Adrenal gland (tissue), 12 donors: ENCODE data around the gene ZFAND5. TPM values are rescaled to one million over a fixed set of nuclear protein-coding genes. Genes with fewer than 3 reads are reported as not detected.

ENCODE experiments used
- DNase-seq, 7 donors: peaks; one replicate each; pipeline ENCODE4 v3.0.0-alpha.2; 2019 to 2020
- H3K27ac ChIP-seq, 5 donors: fragments of 200-600 bp; sonication (generic) in 4 of 5; 1 replicate in 3 of 5; 2 replicates in 2 of 5; pipeline versions ENCODE4 v1.5.1 to v1.8.0; 2016 to 2020; ENCODE audit warnings: mild to moderate bottlenecking in 1 of 5
- H3K27me3 ChIP-seq: fragments of 200-600 bp; 2 replicates; pipeline ENCODE4 v1.8.0; 2021
- H3K36me3 ChIP-seq, 2 donors: fragments of 200-600 bp; replicated peaks in 1 of 2; 1 replicate in 1 of 2; 2 replicates in 1 of 2; pipeline versions ENCODE4 v1.5.1 to v1.8.0; 2018 to 2022
- H3K4me1 ChIP-seq, 2 donors: fragments of 200-600 bp; replicated peaks in 1 of 2; 1 replicate in 1 of 2; 2 replicates in 1 of 2; pipeline versions ENCODE4 v1.5.1 to v1.8.0; 2018 to 2021
- H3K4me3 ChIP-seq, 4 donors: fragments of 200-600 bp; sonication (generic) in 3 of 4; one replicate each; pipeline ENCODE4 v1.5.1; 2016 to 2018
- H3K9me3 ChIP-seq, 3 donors: fragments of 200-600 bp; sonication (generic) in 1 of 3; replicated peaks in 1 of 3; 1 replicate in 2 of 3; 2 replicates in 1 of 3; pipeline versions ENCODE4 v1.5.1 to v1.8.0; 2016 to 2021
- POLR2A ChIP-seq, 2 donors: fragments of 450-650 bp; IDR thresholded peaks; one replicate each; pipeline ENCODE4 v1.6.1; 2017; ENCODE audit warnings: antibody characterized with exemption in 2 of 2, mild to moderate bottlenecking in 2 of 2, moderate library complexity in 1 of 2
- WGBS, 4 donors: extraction: QIAGEN DNeasy Blood & Tissue Kit in 2 of 4; methylation state at CpG; one replicate each; pipeline versions ENCODE4 v1.1.5 to v1.1.7; 2013 to 2017; 5-methylcytosine and 5-hydroxymethylcytosine counted together
- intact Hi-C, 2 donors: fragments of 100-400 bp; cut with DNase I; formaldehyde crosslinking; loops; one replicate each; pipeline versions ENCODE4 v1.14.1 to v1.15.0; 2022 to 2023
- polyA plus RNA-seq, 3 donors: library from polyadenylated mRNA; stranded (reverse); fragments of 200-250 nt in 2 of 3; fragments of 350-450 nt in 1 of 3; fragmentation: Illumina TruSeq in 1 of 3; extraction: RNeasy Lipid Tissue Mini Kit (QIAGEN cat#74804) in 1 of 3; gene quantifications; one replicate each; pipeline ENCODE4 v1.2.3, GENCODE V29; 2013 to 2014
- total RNA-seq, 9 donors: library from RNA; depleted of rRNA in 4 of 9; stranded (reverse); fragments of >200 nt in 4 of 9; fragments of 120-200 nt in 1 of 9; fragmentation: NEBNext Ultra II Directional in 1 of 9; extraction: Animal tissue kit (Norgen Biotek cat#: 25700) in 1 of 9; gene quantifications; one replicate each; pipeline versions ENCODE4 v1.1.0 to v1.2.4, GENCODE V29; 2013 to 2023
- TF ChIP-seq, protein P1 (sequence below), 6 experiments: fragments of 450-650 bp in 4 of 6; fragments of 200-600 bp in 2 of 6; sonication (generic) in 1 of 6; IDR thresholded peaks; 1 replicate in 5 of 6; 2 replicates in 1 of 6; pipeline versions ENCODE4 v1.5.1 to v1.8.0; 2016 to 2021; ENCODE audit warnings: antibody characterized with exemption in 6 of 6, mild to moderate bottlenecking in 2 of 6, moderate library complexity in 1 of 6
- donor health status: healthy with polysubstance abuse.
- donor health status: Bipolar disorder and iron deficiency.
- donor health status: DM: yes; HTN: yes; CAD: no.
- donor health status: DM: no; HTN: no; CAD: no.
- donor health status: DM: no; HTN: no; CAD: no.
- donor health status: DM: yes; HTN: yes; CAD: no.

The ZFAND5 gene
- total and polyA plus RNA-seq, 12 donors: 119 to 326 (median 193) TPM

DNA sequence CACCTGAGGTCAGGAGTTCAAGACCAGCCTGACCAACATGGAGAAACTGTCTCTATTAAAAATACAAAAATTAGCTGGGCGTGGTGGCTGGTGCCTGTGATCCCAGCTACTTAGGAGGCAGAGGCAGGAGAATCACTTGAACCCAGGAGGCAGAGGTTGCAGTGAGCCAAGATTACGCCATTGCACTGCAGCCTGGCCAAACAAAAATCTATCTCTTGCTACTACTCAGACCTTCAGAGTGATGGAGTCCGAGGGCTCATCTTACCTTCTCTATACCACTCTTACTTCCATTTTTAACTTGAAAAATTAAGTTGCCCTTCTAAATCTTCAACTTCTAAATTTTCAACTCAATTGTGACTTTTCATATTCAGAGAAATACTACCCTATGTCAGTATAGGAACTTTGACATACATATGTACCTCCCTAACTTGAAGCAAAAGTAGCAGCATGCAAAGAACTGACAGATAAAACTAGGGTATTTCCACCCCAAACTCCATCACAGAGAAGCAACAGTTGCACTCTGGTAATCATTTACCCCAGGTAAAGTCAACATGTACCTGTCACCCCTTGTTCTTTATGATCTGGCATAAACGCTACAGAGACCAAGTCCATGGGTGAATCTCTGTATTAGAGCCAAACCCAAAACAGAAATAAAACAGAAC is 11.4 kb downstream of the ZFAND5 start:
- 88 to 96% (median 94%) methylated on average over 4 of the region's 4 CpGs for WGBS, 4 donors
- Histone ChIP-seq H3K36me3 (peaks cover 0 to 62% of the 10 kb centered on the region in 2 donors), H3K27me3 (no peaks in the 10 kb centered on the region), H3K9me3 (no peaks in the 10 kb centered on the region), H3K4me1 (peaks cover 16 to 28% of the 10 kb centered on the region in 2 donors), H3K4me3 (no peak overlapping the region), H3K27ac (no peak overlapping the region)
- intact Hi-C loops: loop anchor here in 1 of 2 donors (10.0 kb wide), 1 partner anchor 241 kb away; no protein-coding TSS in a partner anchor
- TF ChIP-seq POLR2A (IDR thresholded peaks at IDR 0.05): peak in 1 of 2 donors; percentile 6
- TF ChIP-seq, protein P1, sequence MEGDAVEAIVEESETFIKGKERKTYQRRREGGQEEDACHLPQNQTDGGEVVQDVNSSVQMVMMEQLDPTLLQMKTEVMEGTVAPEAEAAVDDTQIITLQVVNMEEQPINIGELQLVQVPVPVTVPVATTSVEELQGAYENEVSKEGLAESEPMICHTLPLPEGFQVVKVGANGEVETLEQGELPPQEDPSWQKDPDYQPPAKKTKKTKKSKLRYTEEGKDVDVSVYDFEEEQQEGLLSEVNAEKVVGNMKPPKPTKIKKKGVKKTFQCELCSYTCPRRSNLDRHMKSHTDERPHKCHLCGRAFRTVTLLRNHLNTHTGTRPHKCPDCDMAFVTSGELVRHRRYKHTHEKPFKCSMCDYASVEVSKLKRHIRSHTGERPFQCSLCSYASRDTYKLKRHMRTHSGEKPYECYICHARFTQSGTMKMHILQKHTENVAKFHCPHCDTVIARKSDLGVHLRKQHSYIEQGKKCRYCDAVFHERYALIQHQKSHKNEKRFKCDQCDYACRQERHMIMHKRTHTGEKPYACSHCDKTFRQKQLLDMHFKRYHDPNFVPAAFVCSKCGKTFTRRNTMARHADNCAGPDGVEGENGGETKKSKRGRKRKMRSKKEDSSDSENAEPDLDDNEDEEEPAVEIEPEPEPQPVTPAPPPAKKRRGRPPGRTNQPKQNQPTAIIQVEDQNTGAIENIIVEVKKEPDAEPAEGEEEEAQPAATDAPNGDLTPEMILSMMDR (IDR thresholded peaks at IDR 0.05): no peak
- DNase-seq: no peak

DNA sequence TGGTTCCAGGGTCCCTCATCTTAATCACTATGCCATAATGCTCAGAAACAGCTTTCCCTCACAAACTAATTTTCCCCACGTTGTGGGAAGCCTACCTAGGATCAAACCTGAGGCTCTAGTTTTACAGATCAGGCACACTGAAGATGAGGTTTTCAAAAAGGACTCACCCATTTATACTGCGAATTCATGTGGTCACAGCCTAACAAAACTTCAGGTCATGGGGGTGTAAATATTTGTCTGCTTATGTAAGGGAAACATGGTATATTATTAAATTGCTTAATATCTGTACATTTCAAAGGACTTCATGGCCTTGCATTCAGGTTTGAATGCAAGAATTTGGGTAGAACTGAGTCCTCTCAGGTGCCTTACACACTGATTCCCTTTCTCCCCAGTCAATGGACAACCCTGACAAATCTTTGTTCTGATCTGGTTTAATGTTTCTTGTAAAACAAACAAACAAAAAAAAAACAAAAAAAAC is 12.1 kb downstream of the ZFAND5 start:
- intact Hi-C loops: loop anchor here in 1 of 2 donors (10.0 kb wide), 1 partner anchor 242 kb away; no protein-coding TSS in a partner anchor
- peaks cover 0 to 56% of the 10 kb centered on the region in 2 donors for H3K36me3 ChIP-seq
- DNase-seq: no peak
- no peak overlapping the region for H3K4me3 ChIP-seq
- no peaks in the 10 kb centered on the region for H3K9me3 ChIP-seq
- H3K27ac ChIP-seq: no peak overlapping the region
- TF ChIP-seq, protein P1 (IDR thresholded peaks at IDR 0.05): no peak
- TF ChIP-seq POLR2A (IDR thresholded peaks at IDR 0.05): peak in 1 of 2 donors; percentile 3
- WGBS, 4 donors: 66 to 73% (median 69%) methylated on average over 2 of the region's 2 CpGs
- no peaks in the 10 kb centered on the region for H3K27me3 ChIP-seq
- H3K4me1 ChIP-seq: peaks cover 10 to 22% of the 10 kb centered on the region in 2 donors

GRCh38 chr9:72351538-72352453 is 13.2 kb downstream of the ZFAND5 start:
- Histone ChIP-seq H3K27ac (no peak overlapping the region), H3K36me3 (peaks cover 0 to 47% of the 10 kb centered on the region in 2 donors), H3K9me3 (no peaks in the 10 kb centered on the region), H3K27me3 (no peaks in the 10 kb centered on the region), H3K4me1 (peaks cover 7 to 10% of the 10 kb centered on the region in 2 donors), H3K4me3 (no peak overlapping the region)
- DNase-seq: peak in 1 of 7 donors; percentile 18
- WGBS, 4 donors: 90 to 93% (median 91%) methylated on average over 15 of the region's 15 CpGs
- intact Hi-C loops: loop anchor here in 1 of 2 donors (10.0 kb wide), 1 partner anchor 243 kb away; no protein-coding TSS in a partner anchor
- TF ChIP-seq POLR2A (IDR thresholded peaks at IDR 0.05): no peak
- TF ChIP-seq, protein P1 (IDR thresholded peaks at IDR 0.05): no peak

DNA sequence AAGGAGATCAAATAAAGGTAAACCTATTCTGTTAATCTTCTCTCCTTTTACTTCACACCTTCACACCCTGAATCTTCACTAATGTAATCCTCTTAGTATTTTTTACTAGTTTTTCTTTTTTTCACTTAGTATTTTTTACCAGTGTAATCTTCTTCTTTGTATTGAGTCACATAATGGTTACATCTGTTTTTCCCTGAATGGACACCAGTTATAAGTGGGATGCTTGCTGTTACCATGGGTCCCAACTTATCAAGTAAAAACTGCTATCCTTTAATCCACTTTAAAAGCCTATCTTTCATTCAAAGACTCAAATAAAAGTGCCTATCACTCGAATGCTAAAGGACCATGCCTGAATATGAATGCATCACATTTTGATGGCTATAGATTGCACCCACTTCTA is 15.1 kb downstream of the ZFAND5 start:
- no peaks in the 10 kb centered on the region for H3K9me3 ChIP-seq
- H3K27me3 ChIP-seq: no peaks in the 10 kb centered on the region
- no peaks in the 10 kb centered on the region for H3K4me1 ChIP-seq
- no peak for TF ChIP-seq POLR2A (IDR thresholded peaks at IDR 0.05)
- TF ChIP-seq, protein P1 (IDR thresholded peaks at IDR 0.05): no peak
- no peak overlapping the region for H3K27ac ChIP-seq
- H3K36me3 ChIP-seq: peaks cover 0 to 28% of the 10 kb centered on the region in 2 donors
- DNase-seq: no peak
- intact Hi-C loops: loop anchor here in 1 of 2 donors (10.0 kb wide), 1 partner anchor 245 kb away; no protein-coding TSS in a partner anchor
- whole genome bisulfite sequencing, 4 donors: 63 to 82% (median 79%) methylated on average over 1 of the region's 1 CpG
- H3K4me3 ChIP-seq: no peak overlapping the region
